T1000 (cell line): ENCODE results near the gene SYT17.

Experiments
- DNase-seq: peaks from one replicate; lab custom pipeline; 2025; ENCODE audit warnings: mixed read lengths; lab: John Stamatoyannopoulos, UW

The SYT17 gene

GRCh38 chr16:19223235-19224170 is 55.5 kb downstream of the SYT17 start:
- no peak for DNase-seq

- DNase-seq, result no peak
These were observed 57.6 kb downstream of the SYT17 start for GRCh38 chr16:19225651-19226050.

GRCh38 chr16:19227643-19228042 is 59.6 kb downstream of the SYT17 start:
- no peak for DNase-seq

- DNase-seq, result no peak
These were observed 60.0 kb downstream of the SYT17 start for GRCh38 chr16:19228052-19228451.

GRCh38 chr16:19228575-19228974 is 60.5 kb downstream of the SYT17 start:
- no peak for DNase-seq

GRCh38 chr16:19230575-19230974 is 62.5 kb downstream of the SYT17 start:
- DNase-seq, result no peak

GRCh38 chr16:19231881-19232280 is 63.8 kb downstream of the SYT17 start:
- DNase-seq, result no peak

GRCh38 chr16:19232988-19233387 is 64.9 kb downstream of the SYT17 start:
- DNase-seq, result no peak

GRCh38 chr16:19235478-19235877 is 67.4 kb downstream of the SYT17 start:
- DNase-seq, result no peak

GRCh38 chr16:19235886-19236285 is 67.8 kb downstream of the SYT17 start:
- DNase-seq, result no peak

GRCh38 chr16:19236561-19237209 is 68.6 kb downstream of the SYT17 start:
- DNase-seq, result no peak

GRCh38 chr16:19238406-19238805 is 70.4 kb downstream of the SYT17 start:
- DNase-seq, result no peak

- no peak for DNase-seq
These were observed 71.6 kb downstream of the SYT17 start for GRCh38 chr16:19239511-19240155.

GRCh38 chr16:19240494-19240893 is 72.5 kb downstream of the SYT17 start:
- no peak for DNase-seq

- DNase-seq, result no peak
These were observed 73.5 kb downstream of the SYT17 start for GRCh38 chr16:19241512-19241911.

- no peak for DNase-seq
These were observed 74.1 kb downstream of the SYT17 start for GRCh38 chr16:19242186-19242585.

- no peak for DNase-seq
These were observed 75.0 kb downstream of the SYT17 start for GRCh38 chr16:19242987-19243575.

- DNase-seq, result no peak
These were observed 77.4 kb downstream of the SYT17 start for GRCh38 chr16:19245326-19245925.

- DNase-seq, result no peak
These were observed 84.9 kb downstream of the SYT17 start for GRCh38 chr16:19252904-19253303.

GRCh38 chr16:19254611-19255010 is 86.6 kb downstream of the SYT17 start:
- DNase-seq, result no peak

GRCh38 chr16:19264123-19264673 is 96.2 kb downstream of the SYT17 start:
- DNase-seq, result no peak
